ENCODE results near the gene ELP1. TPM values are rescaled to one million over a fixed set of nuclear protein-coding genes. Genes with fewer than 3 reads are reported as not detected.

ELP1 gene
- total RNA-seq, 1 experiment from 2014 or later: 38.7 TPM

- intact Hi-C loops (cut with micrococcal nuclease; ENCODE audit: unreplicated experiment): no loop called here
- POLR2A ChIA-PET (ENCODE audit: low non-redundant PET): no interaction called here
Measured at GRCh38 chr9:108961151-108961550, 27.2 kb upstream of the ELP1 start.

DNA sequence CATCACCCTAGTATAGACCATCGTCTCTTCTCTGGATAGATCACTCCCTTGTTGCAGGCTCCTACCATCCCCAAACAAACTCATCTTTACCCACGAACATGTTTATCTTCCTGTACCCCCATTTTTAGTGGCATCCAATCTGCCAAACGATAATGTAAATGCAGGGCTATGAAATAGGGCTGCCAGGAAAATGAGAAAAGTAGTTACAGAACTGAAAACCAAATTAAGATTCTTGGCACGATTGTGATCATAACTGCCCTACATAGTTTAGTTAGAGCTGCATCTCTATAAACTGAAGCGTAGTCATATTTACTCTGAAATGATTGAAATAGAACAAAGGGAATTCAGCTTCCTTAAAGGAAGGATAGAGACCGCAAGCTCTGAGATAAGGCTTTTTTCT is 26.4 kb upstream of the ELP1 start:
- H3K9me3 ChIP-seq (ENCODE audit: low read depth, low read length, poor library complexity, severe bottlenecking): no peaks in the 10 kb centered on the region
- no peaks in the 10 kb centered on the region for H3K36me3 ChIP-seq (ENCODE audit: insufficient read depth, low read length, poor library complexity, severe bottlenecking)
- POLR2A ChIA-PET (ENCODE audit: low non-redundant PET): no interaction called here
- no peak for DNase-seq (ENCODE audit: low spot score)
- CTCF ChIA-PET: no interaction called here
- no peak overlapping the region for H3K4me3 ChIP-seq (ENCODE audit: low read depth, low read length, poor library complexity, severe bottlenecking)
- BruUV-seq (replicated peaks): no TSS peak
- intact Hi-C loops (cut with micrococcal nuclease; ENCODE audit: unreplicated experiment): no loop called here
- H3K27me3 ChIP-seq (replicated peaks; ENCODE audit: insufficient read depth, low read depth, low read length, poor library complexity): no peaks in the 10 kb centered on the region
- no peak overlapping the region for H3K27ac ChIP-seq (ENCODE audit: low read depth, low read length, poor library complexity, severe bottlenecking)
- TF ChIP-seq EZH2 (IDR thresholded peaks at IDR 0.05; ENCODE audit: borderline replicate concordance, low read depth, low read length, poor library complexity, severe bottlenecking): no peak
- TF ChIP-seq, protein P1, sequence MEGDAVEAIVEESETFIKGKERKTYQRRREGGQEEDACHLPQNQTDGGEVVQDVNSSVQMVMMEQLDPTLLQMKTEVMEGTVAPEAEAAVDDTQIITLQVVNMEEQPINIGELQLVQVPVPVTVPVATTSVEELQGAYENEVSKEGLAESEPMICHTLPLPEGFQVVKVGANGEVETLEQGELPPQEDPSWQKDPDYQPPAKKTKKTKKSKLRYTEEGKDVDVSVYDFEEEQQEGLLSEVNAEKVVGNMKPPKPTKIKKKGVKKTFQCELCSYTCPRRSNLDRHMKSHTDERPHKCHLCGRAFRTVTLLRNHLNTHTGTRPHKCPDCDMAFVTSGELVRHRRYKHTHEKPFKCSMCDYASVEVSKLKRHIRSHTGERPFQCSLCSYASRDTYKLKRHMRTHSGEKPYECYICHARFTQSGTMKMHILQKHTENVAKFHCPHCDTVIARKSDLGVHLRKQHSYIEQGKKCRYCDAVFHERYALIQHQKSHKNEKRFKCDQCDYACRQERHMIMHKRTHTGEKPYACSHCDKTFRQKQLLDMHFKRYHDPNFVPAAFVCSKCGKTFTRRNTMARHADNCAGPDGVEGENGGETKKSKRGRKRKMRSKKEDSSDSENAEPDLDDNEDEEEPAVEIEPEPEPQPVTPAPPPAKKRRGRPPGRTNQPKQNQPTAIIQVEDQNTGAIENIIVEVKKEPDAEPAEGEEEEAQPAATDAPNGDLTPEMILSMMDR (conservative IDR thresholded peaks at IDR 0.05; ENCODE audit: low read depth, low read length): no peak
- H3K4me1 ChIP-seq (ENCODE audit: insufficient read depth, low read length, poor library complexity, severe bottlenecking): no peaks in the 10 kb centered on the region

More at GRCh38 chr9:108961151-108961550, 27.2 kb upstream of the ELP1 start:
- no peak overlapping the region for H3K4me3 ChIP-seq (ENCODE audit: low read depth, low read length, poor library complexity, severe bottlenecking)
- CTCF ChIA-PET: no interaction called here
- no peak for DNase-seq (ENCODE audit: low spot score)
- H3K27me3 ChIP-seq (replicated peaks; ENCODE audit: insufficient read depth, low read depth, low read length, poor library complexity): no peaks in the 10 kb centered on the region
- H3K4me1 ChIP-seq (ENCODE audit: insufficient read depth, low read length, poor library complexity, severe bottlenecking): no peaks in the 10 kb centered on the region
- H3K27ac ChIP-seq (ENCODE audit: low read depth, low read length, poor library complexity, severe bottlenecking): no peak overlapping the region
- BruUV-seq (replicated peaks): no TSS peak
- no peaks in the 10 kb centered on the region for H3K9me3 ChIP-seq (ENCODE audit: low read depth, low read length, poor library complexity, severe bottlenecking)
- H3K36me3 ChIP-seq (ENCODE audit: insufficient read depth, low read length, poor library complexity, severe bottlenecking): peaks cover 2% of the 10 kb centered on the region
- TF ChIP-seq, protein P1 (conservative IDR thresholded peaks at IDR 0.05; ENCODE audit: low read depth, low read length): no peak
- no peak for TF ChIP-seq EZH2 (IDR thresholded peaks at IDR 0.05; ENCODE audit: borderline replicate concordance, low read depth, low read length, poor library complexity, severe bottlenecking)

GRCh38 chr9:108956631-108957026 is 22.7 kb upstream of the ELP1 start:
- BruUV-seq (replicated peaks): no TSS peak
- H3K36me3 ChIP-seq (ENCODE audit: insufficient read depth, low read length, poor library complexity, severe bottlenecking): no peaks in the 10 kb centered on the region
- intact Hi-C loops (cut with micrococcal nuclease; ENCODE audit: unreplicated experiment): no loop called here
- H3K27me3 ChIP-seq (replicated peaks; ENCODE audit: insufficient read depth, low read depth, low read length, poor library complexity): no peaks in the 10 kb centered on the region
- CTCF ChIA-PET: no interaction called here
- DNase-seq (ENCODE audit: low spot score): no peak
- no peaks in the 10 kb centered on the region for H3K9me3 ChIP-seq (ENCODE audit: low read depth, low read length, poor library complexity, severe bottlenecking)
- POLR2A ChIA-PET (ENCODE audit: low non-redundant PET): no interaction called here
- no peaks in the 10 kb centered on the region for H3K4me1 ChIP-seq (ENCODE audit: insufficient read depth, low read length, poor library complexity, severe bottlenecking)
- no peak overlapping the region for H3K4me3 ChIP-seq (ENCODE audit: low read depth, low read length, poor library complexity, severe bottlenecking)
- no peak for TF ChIP-seq EZH2 (IDR thresholded peaks at IDR 0.05; ENCODE audit: borderline replicate concordance, low read depth, low read length, poor library complexity, severe bottlenecking)
- TF ChIP-seq, protein P1 (conservative IDR thresholded peaks at IDR 0.05; ENCODE audit: low read depth, low read length): no peak
- no peak overlapping the region for H3K27ac ChIP-seq (ENCODE audit: low read depth, low read length, poor library complexity, severe bottlenecking)
